Stimulated activated memory B cell treated with anti-CD40 and anti-IgM and Interleukin-4, amounts not matched to agents 10 μg/mL and 1 μg/mL and 100 μg/mL, for 72 hours (primary cell): Measurements from ENCODE around the gene SPRY1.

Source experiments
- ATAC-seq: fragments of 150-1000 bp; cut with Tn5 transposase; 2 replicates; pipeline ENCODE4 v1.10.0; 2021
- H3K27ac Mint-ChIP-seq: one replicate; pipeline ENCODE4 v1.8.0; 2022; ENCODE audit warnings: mild to moderate bottlenecking, mixed read lengths
- H3K27me3 Mint-ChIP-seq: one replicate; pipeline ENCODE4 v1.8.0; 2022; ENCODE audit warnings: mixed read lengths
- H3K36me3 Mint-ChIP-seq: one replicate; pipeline ENCODE4 v1.8.0; 2022; ENCODE audit warnings: mixed read lengths
- H3K4me1 Mint-ChIP-seq: one replicate; pipeline ENCODE4 v1.8.0; 2022; ENCODE audit warnings: mixed read lengths
- H3K4me3 Mint-ChIP-seq: one replicate; pipeline ENCODE4 v1.8.0; 2022; ENCODE audit warnings: mild to moderate bottlenecking, moderate library complexity, mixed read lengths
- H3K9me3 Mint-ChIP-seq: one replicate; pipeline ENCODE4 v1.8.0; 2022; ENCODE audit warnings: mixed read lengths

SPRY1 gene

GRCh38 chr4:123412700-123413512, 16.3 kb downstream of the SPRY1 start:
- no peak overlapping the region for H3K4me3 Mint-ChIP-seq
- ATAC-seq, result no peak
- H3K36me3 Mint-ChIP-seq, result no peaks in the 10 kb centered on the region
- no peaks in the 10 kb centered on the region for H3K9me3 Mint-ChIP-seq
- peaks cover 13% of the 10 kb centered on the region for H3K4me1 Mint-ChIP-seq
- no peaks in the 10 kb centered on the region for H3K27me3 Mint-ChIP-seq
- no peak overlapping the region for H3K27ac Mint-ChIP-seq

DNA sequence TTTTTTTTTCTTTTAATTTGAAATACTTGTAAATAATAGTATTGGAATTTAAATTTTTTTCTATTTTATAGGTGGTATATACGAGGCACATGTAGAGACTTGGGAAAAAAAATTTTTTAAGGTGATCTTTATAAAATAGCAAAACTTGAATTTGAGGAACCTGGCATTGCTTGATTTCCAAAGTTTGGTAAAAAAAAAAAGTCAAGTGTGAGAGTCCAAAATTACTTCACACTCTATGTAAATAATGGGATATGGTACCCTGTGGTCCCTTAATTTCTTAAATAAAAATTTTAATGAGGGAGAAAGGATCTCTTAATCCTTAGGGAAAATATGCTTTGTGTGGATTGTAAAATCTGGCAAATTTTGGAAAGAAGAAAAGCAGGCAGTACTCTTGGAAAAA, 19.0 kb downstream of the SPRY1 start:
- Mint-ChIP-seq H3K27ac (no peak overlapping the region), H3K4me1 (peaks cover 23% of the 10 kb centered on the region), H3K4me3 (no peak overlapping the region), H3K36me3 (no peaks in the 10 kb centered on the region), H3K9me3 (no peaks in the 10 kb centered on the region), H3K27me3 (no peaks in the 10 kb centered on the region)
- no peak for ATAC-seq

GRCh38 chr4:123415977-123416376, 19.4 kb downstream of the SPRY1 start:
- ATAC-seq, result no peak
- peaks cover 23% of the 10 kb centered on the region for H3K4me1 Mint-ChIP-seq
- no peaks in the 10 kb centered on the region for H3K9me3 Mint-ChIP-seq
- no peaks in the 10 kb centered on the region for H3K36me3 Mint-ChIP-seq
- H3K27me3 Mint-ChIP-seq, result no peaks in the 10 kb centered on the region
- H3K27ac Mint-ChIP-seq, result no peak overlapping the region
- H3K4me3 Mint-ChIP-seq, result no peak overlapping the region

GRCh38 chr4:123417813-123418212, 21.2 kb downstream of the SPRY1 start:
- ATAC-seq, result no peak
- no peaks in the 10 kb centered on the region for H3K27me3 Mint-ChIP-seq
- H3K36me3 Mint-ChIP-seq, result no peaks in the 10 kb centered on the region
- no peaks in the 10 kb centered on the region for H3K9me3 Mint-ChIP-seq
- H3K4me1 Mint-ChIP-seq, result peaks cover 14% of the 10 kb centered on the region
- no peak overlapping the region for H3K4me3 Mint-ChIP-seq
- no peak overlapping the region for H3K27ac Mint-ChIP-seq

- no peaks in the 10 kb centered on the region for H3K36me3 Mint-ChIP-seq
- H3K27ac Mint-ChIP-seq, result no peak overlapping the region
- no peaks in the 10 kb centered on the region for H3K9me3 Mint-ChIP-seq
- H3K27me3 Mint-ChIP-seq, result no peaks in the 10 kb centered on the region
- H3K4me1 Mint-ChIP-seq, result peaks cover 10% of the 10 kb centered on the region
- no peak overlapping the region for H3K4me3 Mint-ChIP-seq
- ATAC-seq, result no peak
These were observed 21.8 kb downstream of the SPRY1 start for GRCh38 chr4:123418351-123418931.

GRCh38 chr4:123419885-123420755, 23.5 kb downstream of the SPRY1 start:
- Mint-ChIP-seq H3K4me1 (peaks cover 10% of the 10 kb centered on the region), H3K36me3 (no peaks in the 10 kb centered on the region), H3K27ac (no peak overlapping the region), H3K4me3 (no peak overlapping the region), H3K27me3 (no peaks in the 10 kb centered on the region), H3K9me3 (no peaks in the 10 kb centered on the region)
- ATAC-seq, result no peak

GRCh38 chr4:123421227-123421936, 24.8 kb downstream of the SPRY1 start:
- Mint-ChIP-seq H3K9me3 (peaks cover 6% of the 10 kb centered on the region), H3K36me3 (no peaks in the 10 kb centered on the region), H3K4me1 (peaks cover 10% of the 10 kb centered on the region), H3K27me3 (no peaks in the 10 kb centered on the region), H3K4me3 (no peak overlapping the region), H3K27ac (no peak overlapping the region)
- ATAC-seq, result no peak

DNA sequence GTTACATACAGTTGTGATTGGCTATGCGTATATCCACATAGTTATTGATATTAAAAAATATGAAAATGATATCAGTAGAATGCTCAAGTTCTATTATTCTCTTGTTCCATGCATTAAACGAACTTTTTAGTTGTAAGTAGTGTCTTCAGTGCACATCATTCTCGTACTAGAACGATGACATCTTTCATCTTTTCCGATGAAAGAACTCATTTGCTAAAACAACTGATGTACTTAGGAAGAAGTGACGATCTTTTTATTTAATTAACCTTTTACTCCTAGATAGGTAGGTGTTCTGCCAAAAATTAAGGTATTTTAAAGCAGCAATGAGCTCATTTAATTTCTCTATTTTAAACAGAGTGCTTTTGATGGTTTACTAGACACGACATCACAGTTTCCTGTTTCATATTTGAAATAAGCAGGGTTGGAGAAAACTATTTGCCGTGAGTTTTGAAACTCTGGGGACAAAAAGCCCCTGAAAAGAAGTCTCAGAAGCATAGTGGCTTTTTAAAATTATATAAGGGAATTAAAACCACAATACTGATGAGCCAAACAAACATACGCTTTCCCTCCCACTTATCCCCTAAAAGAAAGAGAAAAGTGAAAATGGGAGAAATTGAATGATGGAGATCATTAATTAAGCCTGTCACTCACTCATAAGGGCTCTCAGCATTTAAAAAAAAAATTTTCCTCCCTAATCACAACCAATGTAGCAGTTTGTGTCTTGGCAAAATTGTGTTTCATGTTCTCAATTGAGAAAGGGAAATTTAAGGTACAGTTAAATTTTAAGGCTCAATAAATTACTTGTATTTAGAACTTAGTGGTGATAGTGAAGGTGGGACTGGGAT, 25.6 kb downstream of the SPRY1 start:
- Mint-ChIP-seq H3K4me1 (peaks cover 10% of the 10 kb centered on the region), H3K4me3 (no peak overlapping the region), H3K27me3 (no peaks in the 10 kb centered on the region), H3K27ac (no peak overlapping the region), H3K9me3 (peaks cover 6% of the 10 kb centered on the region), H3K36me3 (no peaks in the 10 kb centered on the region)
- ATAC-seq, result no peak

- H3K4me3 Mint-ChIP-seq, result no peak overlapping the region
- peaks cover under 1% of the 10 kb centered on the region for H3K4me1 Mint-ChIP-seq
- H3K27ac Mint-ChIP-seq, result no peak overlapping the region
- no peaks in the 10 kb centered on the region for H3K27me3 Mint-ChIP-seq
- ATAC-seq, result no peak
- peaks cover 10% of the 10 kb centered on the region for H3K9me3 Mint-ChIP-seq
- H3K36me3 Mint-ChIP-seq, result peaks cover 6% of the 10 kb centered on the region
These were observed 27.2 kb downstream of the SPRY1 start for GRCh38 chr4:123423819-123424218.

DNA sequence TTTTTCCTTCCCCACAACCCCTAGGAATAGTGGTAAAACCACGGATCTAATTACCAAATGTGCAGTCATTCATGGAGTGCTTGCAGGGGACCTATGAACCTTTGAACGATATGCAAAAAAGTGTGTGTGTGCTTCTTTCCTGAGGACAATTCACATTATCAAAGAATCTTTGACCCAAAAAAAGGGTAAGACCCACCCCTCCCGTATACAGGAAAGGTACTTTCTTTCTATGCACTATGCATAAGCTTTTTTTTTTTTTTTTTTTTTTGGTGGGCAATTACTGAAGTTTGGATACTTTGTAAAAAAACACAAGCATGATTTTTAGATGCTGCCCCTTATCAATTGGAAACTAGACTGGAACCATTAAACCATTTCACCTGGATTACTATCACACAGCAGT, 31.4 kb downstream of the SPRY1 start:
- no peaks in the 10 kb centered on the region for H3K27me3 Mint-ChIP-seq
- no peak overlapping the region for H3K4me3 Mint-ChIP-seq
- H3K27ac Mint-ChIP-seq, result no peak overlapping the region
- H3K9me3 Mint-ChIP-seq, result peaks cover 10% of the 10 kb centered on the region
- H3K4me1 Mint-ChIP-seq, result no peaks in the 10 kb centered on the region
- ATAC-seq, result no peak
- H3K36me3 Mint-ChIP-seq, result peaks cover 6% of the 10 kb centered on the region

DNA sequence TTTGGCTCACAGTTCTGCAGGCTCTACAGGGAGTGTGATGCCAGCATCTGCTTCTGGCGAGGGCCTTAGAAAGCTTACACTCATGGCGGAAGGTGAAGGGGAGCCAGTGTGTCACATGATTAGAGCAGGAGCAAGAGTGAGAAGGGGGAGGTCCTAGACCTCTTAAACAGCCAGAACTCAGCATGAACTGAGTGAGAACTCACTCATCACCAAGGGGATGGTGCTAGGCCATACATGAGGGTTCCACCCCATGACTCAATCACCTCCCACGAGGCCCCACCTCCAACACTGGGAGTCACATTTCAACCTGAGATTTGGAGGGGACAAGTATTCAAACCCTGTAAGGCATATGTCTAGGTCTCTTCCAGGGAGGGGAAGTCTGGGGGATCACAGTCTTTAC, 33.4 kb downstream of the SPRY1 start:
- no peaks in the 10 kb centered on the region for H3K27me3 Mint-ChIP-seq
- H3K9me3 Mint-ChIP-seq, result peaks cover 10% of the 10 kb centered on the region
- no peak for ATAC-seq
- H3K4me1 Mint-ChIP-seq, result no peaks in the 10 kb centered on the region
- peaks cover 6% of the 10 kb centered on the region for H3K36me3 Mint-ChIP-seq
- no peak overlapping the region for H3K4me3 Mint-ChIP-seq
- H3K27ac Mint-ChIP-seq, result no peak overlapping the region

GRCh38 chr4:123430501-123430900, 33.9 kb downstream of the SPRY1 start:
- H3K4me3 Mint-ChIP-seq, result no peak overlapping the region
- H3K27ac Mint-ChIP-seq, result no peak overlapping the region
- no peak for ATAC-seq
- no peaks in the 10 kb centered on the region for H3K4me1 Mint-ChIP-seq
- peaks cover 6% of the 10 kb centered on the region for H3K36me3 Mint-ChIP-seq
- peaks cover 8% of the 10 kb centered on the region for H3K9me3 Mint-ChIP-seq
- H3K27me3 Mint-ChIP-seq, result no peaks in the 10 kb centered on the region

DNA sequence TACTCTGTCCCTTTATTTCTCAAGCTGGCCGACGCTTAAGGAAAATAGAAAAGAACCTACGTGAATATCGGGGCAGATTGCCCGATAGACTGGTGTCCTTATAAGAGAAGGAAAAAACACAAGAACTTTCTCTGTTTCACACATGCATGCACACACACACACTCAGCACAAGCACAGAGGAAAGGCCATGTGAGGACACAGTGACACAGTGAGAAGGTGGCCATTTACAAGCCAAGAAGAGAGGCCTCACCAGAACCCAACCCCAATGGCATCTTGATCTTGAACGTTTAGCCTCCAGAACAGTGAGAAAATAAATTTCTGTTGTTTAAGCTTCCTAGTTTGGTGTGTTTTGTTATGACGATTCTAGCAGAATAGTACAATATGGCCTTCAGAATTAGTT, 37.0 kb downstream of the SPRY1 start:
- ATAC-seq, result no peak
- H3K9me3 Mint-ChIP-seq, result no peaks in the 10 kb centered on the region
- H3K27me3 Mint-ChIP-seq, result no peaks in the 10 kb centered on the region

DNA sequence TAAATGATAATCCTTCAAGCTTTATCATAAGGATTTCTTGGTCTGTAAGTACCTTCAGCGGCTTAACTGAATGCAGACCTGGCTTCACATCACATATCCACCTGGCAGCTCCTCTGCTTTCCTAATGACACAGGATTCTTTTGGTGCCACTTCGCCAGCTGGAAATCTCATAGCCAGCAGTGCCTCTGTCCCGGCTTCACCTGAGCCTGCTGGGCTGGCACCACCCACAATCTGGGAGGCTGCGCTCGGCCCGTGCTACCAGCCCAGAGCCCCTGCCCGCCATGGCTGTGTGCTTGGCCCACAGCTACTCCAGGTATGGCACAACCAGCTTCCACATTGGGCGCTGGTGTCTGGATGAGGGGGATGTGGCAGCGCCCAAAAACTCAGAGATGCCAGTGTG, 37.4 kb downstream of the SPRY1 start:
- no peaks in the 10 kb centered on the region for H3K4me1 Mint-ChIP-seq
- no peaks in the 10 kb centered on the region for H3K36me3 Mint-ChIP-seq

More for the DNA sequence above, 37.0 kb downstream of the SPRY1 start:
- Mint-ChIP-seq H3K27ac (no peak overlapping the region), H3K36me3 (no peaks in the 10 kb centered on the region), H3K4me3 (no peak overlapping the region), H3K4me1 (no peaks in the 10 kb centered on the region)

More for the DNA sequence above, 37.4 kb downstream of the SPRY1 start:
- Mint-ChIP-seq H3K27ac (no peak overlapping the region), H3K9me3 (no peaks in the 10 kb centered on the region), H3K27me3 (no peaks in the 10 kb centered on the region), H3K4me3 (no peak overlapping the region)
- ATAC-seq, result no peak
